ENCODE results near the gene FRMD4A. TPM values are rescaled to one million over a fixed set of nuclear protein-coding genes. Genes with fewer than 3 reads are reported as not detected.

The FRMD4A gene
- total RNA-seq, 2 donors from 2014 or later, result 18.9 to 46.1 TPM

DNA sequence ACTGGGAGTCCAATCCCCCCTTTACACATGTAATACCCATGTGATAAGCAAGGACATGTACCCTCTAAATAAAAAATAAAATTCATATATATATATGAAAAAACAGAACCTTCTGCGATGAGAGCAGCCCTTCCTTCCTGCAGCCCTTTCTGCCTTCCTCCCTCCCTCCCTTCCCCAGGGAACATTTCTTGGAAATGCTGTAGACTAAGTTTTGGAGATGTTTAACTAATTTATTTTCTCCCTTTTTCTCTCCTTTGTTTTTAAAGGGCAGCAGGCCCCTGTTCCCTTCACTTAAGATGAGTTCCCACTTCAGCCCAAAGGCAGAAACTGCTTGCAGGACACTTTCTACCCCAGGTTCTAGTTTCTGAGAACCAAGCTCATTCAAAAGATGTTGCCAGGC lies 179.2 kb downstream of the FRMD4A start:
- ATAC-seq (no peak), DNase-seq (no peak)
- Histone ChIP-seq H3K27ac (no peak overlapping the region), H3K27me3 (no peaks in the 10 kb centered on the region), H3K4me3 (no peak overlapping the region), H3K9me3 (no peaks in the 10 kb centered on the region), H3K36me3 (replicated peaks in 1 of 2; ENCODE audit: insufficient read depth in 1 of 2, low read depth in 2 of 2) (no peaks in the 10 kb centered on the region), H3K4me1 (no peaks in the 10 kb centered on the region)
- TF ChIP-seq POLR2A (IDR thresholded peaks at IDR 0.05), result no peak
- TF ChIP-seq, protein P1, sequence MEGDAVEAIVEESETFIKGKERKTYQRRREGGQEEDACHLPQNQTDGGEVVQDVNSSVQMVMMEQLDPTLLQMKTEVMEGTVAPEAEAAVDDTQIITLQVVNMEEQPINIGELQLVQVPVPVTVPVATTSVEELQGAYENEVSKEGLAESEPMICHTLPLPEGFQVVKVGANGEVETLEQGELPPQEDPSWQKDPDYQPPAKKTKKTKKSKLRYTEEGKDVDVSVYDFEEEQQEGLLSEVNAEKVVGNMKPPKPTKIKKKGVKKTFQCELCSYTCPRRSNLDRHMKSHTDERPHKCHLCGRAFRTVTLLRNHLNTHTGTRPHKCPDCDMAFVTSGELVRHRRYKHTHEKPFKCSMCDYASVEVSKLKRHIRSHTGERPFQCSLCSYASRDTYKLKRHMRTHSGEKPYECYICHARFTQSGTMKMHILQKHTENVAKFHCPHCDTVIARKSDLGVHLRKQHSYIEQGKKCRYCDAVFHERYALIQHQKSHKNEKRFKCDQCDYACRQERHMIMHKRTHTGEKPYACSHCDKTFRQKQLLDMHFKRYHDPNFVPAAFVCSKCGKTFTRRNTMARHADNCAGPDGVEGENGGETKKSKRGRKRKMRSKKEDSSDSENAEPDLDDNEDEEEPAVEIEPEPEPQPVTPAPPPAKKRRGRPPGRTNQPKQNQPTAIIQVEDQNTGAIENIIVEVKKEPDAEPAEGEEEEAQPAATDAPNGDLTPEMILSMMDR (IDR thresholded peaks at IDR 0.05), result no peak
- intact Hi-C loops (cut with DNase I), result no loop called here
- 76 to 86% methylated on average over 1 of the region's 1 CpG for WGBS, 2 donors

DNA sequence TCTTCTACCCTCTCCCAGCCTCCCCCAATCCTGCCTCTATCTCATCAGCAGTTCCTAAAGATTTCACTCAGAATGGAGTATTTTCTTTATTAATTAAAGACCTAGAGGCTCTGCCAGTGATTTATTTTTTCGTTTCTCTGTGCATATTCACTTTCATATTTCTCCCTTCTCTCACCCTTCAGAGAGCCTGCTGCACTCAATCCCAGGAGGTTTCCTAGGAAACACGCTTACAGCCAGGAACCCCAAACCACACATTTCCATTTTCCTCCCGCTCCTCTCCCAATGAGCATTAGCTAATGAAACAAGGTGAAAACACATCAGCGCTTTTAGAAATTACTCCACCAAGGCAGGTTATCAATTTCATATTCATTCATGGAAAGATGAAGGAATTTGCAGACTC lies 180.2 kb downstream of the FRMD4A start:
- 74 to 83% methylated on average over 4 of the region's 4 CpGs for WGBS, 2 donors
- ATAC-seq, result no peak

DNA sequence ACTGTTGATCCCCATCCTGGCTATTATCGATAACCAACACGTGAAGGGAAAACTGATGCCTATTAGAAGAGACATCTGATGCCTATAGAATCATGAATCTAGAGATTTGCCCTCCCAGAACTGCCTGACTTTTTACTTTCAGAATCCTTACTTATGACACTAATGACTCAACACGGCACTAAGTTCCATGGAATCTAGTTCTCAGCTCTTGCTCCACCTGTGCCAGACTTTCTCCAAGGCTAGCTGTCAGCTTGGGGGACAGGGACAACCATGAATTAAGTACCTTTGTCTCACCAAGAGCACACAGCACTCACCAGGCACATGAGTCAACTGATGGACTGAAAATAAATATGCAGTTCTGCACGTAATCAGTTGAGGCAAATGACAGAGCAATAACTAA lies 184.2 kb downstream of the FRMD4A start:
- Histone ChIP-seq H3K4me3 (no peak overlapping the region), H3K36me3 (replicated peaks in 1 of 2; ENCODE audit: insufficient read depth in 1 of 2, low read depth in 2 of 2) (no peaks in the 10 kb centered on the region), H3K9me3 (no peaks in the 10 kb centered on the region), H3K27ac (no peak overlapping the region), H3K27me3 (no peaks in the 10 kb centered on the region), H3K4me1 (no peaks in the 10 kb centered on the region)
- DNase-seq (no peak), ATAC-seq (no peak)
- TF ChIP-seq, protein P1 (IDR thresholded peaks at IDR 0.05), result no peak
- TF ChIP-seq POLR2A (IDR thresholded peaks at IDR 0.05), result no peak
- WGBS, 2 donors, result 78 to 80% methylated on average over 4 of the region's 4 CpGs
- intact Hi-C loops (cut with DNase I), result no loop called here

More for the DNA sequence above, 180.2 kb downstream of the FRMD4A start:
- no peak for DNase-seq
- Histone ChIP-seq H3K27ac (no peak overlapping the region), H3K36me3 (replicated peaks in 1 of 2; ENCODE audit: insufficient read depth in 1 of 2, low read depth in 2 of 2) (no peaks in the 10 kb centered on the region), H3K27me3 (no peaks in the 10 kb centered on the region), H3K9me3 (no peaks in the 10 kb centered on the region), H3K4me1 (no peaks in the 10 kb centered on the region), H3K4me3 (no peak overlapping the region)
- intact Hi-C loops (cut with DNase I), result no loop called here
- TF ChIP-seq, protein P1 (IDR thresholded peaks at IDR 0.05), result no peak
- TF ChIP-seq POLR2A (IDR thresholded peaks at IDR 0.05), result no peak

DNA sequence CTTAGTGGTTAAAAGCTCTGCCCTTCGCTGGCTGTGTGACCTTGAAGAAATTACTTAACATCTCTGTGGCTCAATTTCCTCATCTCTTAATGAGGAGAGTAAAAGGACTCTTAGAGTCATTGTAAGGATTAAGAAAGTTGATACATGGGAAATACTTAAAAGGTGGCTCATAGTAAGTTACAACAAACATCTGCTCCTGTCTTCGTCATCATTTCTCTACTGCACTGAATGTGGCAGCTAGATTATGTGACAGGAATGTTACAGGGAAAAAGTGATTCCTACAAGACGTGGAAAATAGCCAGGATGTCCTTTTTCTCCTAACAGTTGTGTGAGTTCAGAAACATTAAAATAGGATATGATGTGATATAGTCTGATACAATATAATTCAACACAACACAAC lies 184.7 kb downstream of the FRMD4A start:
- no peaks in the 10 kb centered on the region for H3K9me3 ChIP-seq
- H3K4me1 ChIP-seq, result no peaks in the 10 kb centered on the region
- H3K27me3 ChIP-seq, result no peaks in the 10 kb centered on the region
- DNase-seq (no peak), ATAC-seq (no peak)
- H3K27ac ChIP-seq, result no peak overlapping the region
- no peak overlapping the region for H3K4me3 ChIP-seq
- WGBS, 2 donors, result 79 to 92% methylated on average over 3 of the region's 3 CpGs
- intact Hi-C loops (cut with DNase I), result no loop called here
- H3K36me3 ChIP-seq (replicated peaks in 1 of 2; ENCODE audit: insufficient read depth in 1 of 2, low read depth in 2 of 2), result no peaks in the 10 kb centered on the region
- TF ChIP-seq POLR2A (IDR thresholded peaks at IDR 0.05), result no peak
- TF ChIP-seq, protein P1 (IDR thresholded peaks at IDR 0.05), result no peak

DNA sequence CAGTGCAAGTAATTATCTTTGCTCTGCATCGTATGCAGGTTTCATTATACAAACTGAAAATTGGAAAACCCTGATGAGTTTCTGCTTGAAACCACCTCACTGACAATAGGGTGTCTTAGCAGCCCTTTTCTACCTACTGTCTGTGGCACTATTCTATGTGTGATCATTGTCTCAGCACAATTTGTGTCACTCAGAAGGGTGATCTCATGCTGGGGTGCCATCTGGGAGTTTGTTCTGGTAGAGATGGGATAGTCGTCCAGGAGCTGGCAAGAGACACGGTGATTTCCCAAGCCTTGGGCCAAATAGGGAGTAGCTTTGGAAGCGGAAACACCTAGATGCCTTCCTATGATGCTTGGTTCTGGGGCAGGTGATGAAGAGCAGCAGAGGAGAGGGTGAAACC lies 186.3 kb downstream of the FRMD4A start:
- 75 to 82% methylated on average over 4 of the region's 4 CpGs for WGBS, 2 donors

More for the DNA sequence above, 186.3 kb downstream of the FRMD4A start:
- ATAC-seq (no peak), DNase-seq (no peak)
- no peaks in the 10 kb centered on the region for H3K36me3 ChIP-seq (replicated peaks in 1 of 2; ENCODE audit: insufficient read depth in 1 of 2, low read depth in 2 of 2)
- TF ChIP-seq, protein P1 (IDR thresholded peaks at IDR 0.05), result no peak
- no peak for TF ChIP-seq POLR2A (IDR thresholded peaks at IDR 0.05)
- no peaks in the 10 kb centered on the region for H3K27me3 ChIP-seq
- no peaks in the 10 kb centered on the region for H3K9me3 ChIP-seq
- H3K4me3 ChIP-seq, result no peak overlapping the region
- intact Hi-C loops (cut with DNase I), result no loop called here
- H3K4me1 ChIP-seq, result no peaks in the 10 kb centered on the region
- H3K27ac ChIP-seq, result no peak overlapping the region
